ENCODE measurements around the gene PRKN. TPM values are rescaled to one million over a fixed set of nuclear protein-coding genes. Genes with fewer than 3 reads are reported as not detected.

The PRKN gene
- total and polyA plus RNA-seq, 9 of the 15 experiments (the other 6 are each of a cell fraction or from before 2014, with no cell fraction given), result 0.03 to 0.96 (median 0.15) TPM; not detected in 2

- TF ChIP-seq E2F1 (CRISPR knock-in tag; IDR thresholded peaks at IDR 0.05), result 0 out of 2 replicates have a peak, but pooled peaks have one; percentile 56
- TF ChIP-seq CREB3L1 (IDR thresholded peaks at IDR 0.05; ENCODE audit: borderline replicate concordance, low read depth), result peak; percentile 79
- no peak for TF ChIP-seq MCM3 (IDR thresholded peaks at IDR 0.05)
- no peak for TF ChIP-seq RAD51 (IDR thresholded peaks at IDR 0.05; ENCODE audit: borderline replicate concordance, low read depth)
- no peak for TF ChIP-seq HNRNPK (IDR thresholded peaks at IDR 0.05; ENCODE audit: low read depth, low read length, poor library complexity, severe bottlenecking)
- 0 out of 2 replicates have a peak, but pooled peaks have one; percentile 77 for TF ChIP-seq ZNF830 (CRISPR knock-in tag; IDR thresholded peaks at IDR 0.05)
- TF ChIP-seq MCM7 (IDR thresholded peaks at IDR 0.05), result no peak
- TF ChIP-seq MTA3 (IDR thresholded peaks at IDR 0.05; ENCODE audit: borderline replicate concordance), result peak; percentile 69; the same call in 1 of the 2 replicates
- peak; percentile 45 for TF ChIP-seq SAP30 (IDR thresholded peaks at IDR 0.05; ENCODE audit: borderline replicate concordance, insufficient read depth, low read depth, low read length, poor library complexity, severe bottlenecking)
- TF ChIP-seq RBM34 (IDR thresholded peaks at IDR 0.05; ENCODE audit: borderline replicate concordance, insufficient read depth, low read length), result no peak
- TF ChIP-seq HNRNPL (IDR thresholded peaks at IDR 0.05; ENCODE audit: low read depth, low read length), result peak; percentile 62; the same call in 1 of the 2 replicates
- no peak for TF ChIP-seq TEAD2 (tag; IDR thresholded peaks at IDR 0.05)
- peak; percentile 75 for TF ChIP-seq POU5F1 (IDR thresholded peaks at IDR 0.05; ENCODE audit: borderline replicate concordance, low read depth, low read length, partially characterized antibody)
- peak; percentile 57 for TF ChIP-seq MEIS2 (IDR thresholded peaks at IDR 0.05; ENCODE audit: partially characterized antibody)
- no peak for TF ChIP-seq POLR2AphosphoS2 (IDR thresholded peaks at IDR 0.05; ENCODE audit: low read length)
- TF ChIP-seq ZNF639 (CRISPR knock-in tag; conservative IDR thresholded peaks at IDR 0.05 in 1 of 2, IDR thresholded peaks at IDR 0.05 in 1 of 2), result peak in 1 of 2 experiments; percentile 54; a peak in 1 of 4 replicates
- peak; percentile 71; the same call in 1 of the 2 replicates for TF ChIP-seq AFF4 (CRISPR knock-in tag; IDR thresholded peaks at IDR 0.05)
- no peak for TF ChIP-seq NBN (IDR thresholded peaks at IDR 0.05; ENCODE audit: low read depth)
Observed at GRCh38 chr6:162727322-162728182, at the start of gene PRKN, which contains the start of gene PACRG (continued).
